GM12892 (cell line): ENCODE data around the gene PGA5.
"Not testable (repeated sequence)": the region's sequence is repeated elsewhere in the genome, so short reads cannot be mapped to it uniquely, and the experiment has no call there.

Experiments
- POLR2A ChIP-seq: IDR thresholded peaks from 2 replicates; pipeline ENCODE4 v1.6.1; 2011; ENCODE audit warnings: low read depth, low read length, control low read depth
- POLR2AphosphoS5 ChIP-seq: IDR thresholded peaks from 2 replicates; pipeline ENCODE4 v1.6.1; 2011; ENCODE audit warnings: low read depth, low read length, control low read depth

DNA sequence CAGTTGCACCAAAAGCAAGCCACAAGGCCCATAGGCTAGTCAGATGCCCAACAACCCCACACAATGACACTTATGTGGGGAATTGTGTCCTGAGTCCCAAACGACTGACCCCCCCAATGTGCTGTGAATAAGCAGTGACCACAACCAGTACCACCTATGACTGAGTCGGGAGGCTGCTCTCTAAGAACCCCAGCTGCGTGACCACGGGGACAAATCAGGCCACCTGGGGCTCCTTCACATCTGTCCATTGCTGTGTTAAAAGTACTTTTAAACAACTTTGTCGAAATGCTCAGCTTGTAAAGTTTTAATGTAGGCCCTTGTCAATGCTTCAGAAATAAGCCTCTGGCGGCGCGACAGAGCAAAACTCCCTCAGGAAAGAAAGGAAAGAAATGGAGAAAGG is 687 bp upstream of the PGA5 start:
- not testable (repeated sequence) for TF ChIP-seq POLR2A, POLR2AphosphoS5
